GM12878 (cell line): ENCODE measurements around the gene SMIM9. TPM values are rescaled to one million over a fixed set of nuclear protein-coding genes. Genes with fewer than 3 reads are reported as not detected.

ENCODE experiments used
- ATAC-seq: fragments of 200-7000 bp; cut with Tn5 transposase; 3 replicates; pipeline ENCODE4 v1.9.1; 2020; ENCODE audit warnings: mild to moderate bottlenecking, moderate library complexity
- BruUV-seq: library from RNA; stranded (reverse); fragments of 400-500 nt; replicated peaks from 2 replicates; lab custom pipeline; 2021; lab: Mats Ljungman, UMichigan
- CTCF ChIA-PET: fragments of 300-600 bp; sonication (Branson Sonifier 250); formaldehyde crosslinking; extraction: SDS; loops from one replicate; lab custom pipeline; 2021; ENCODE audit warnings: inconsistent platforms; lab: Yijun Ruan, JAX
- POLR2A ChIA-PET: fragments of 350-600 bp; formaldehyde crosslinking; extraction: SDS; loops from one replicate; lab custom pipeline; 2021; ENCODE audit warnings: inconsistent platforms; lab: Charles Lee
- RAD21 ChIA-PET: fragments of 300-600 bp; sonication (Branson Sonifier 250); formaldehyde crosslinking; loops from one replicate; lab custom pipeline; 2023; ENCODE audit warnings: antibody characterized with exemption; ENCODE audit not compliant: unreplicated experiment; lab: Charles Lee
- SMC1A ChIA-PET: fragments of 300-600 bp; sonication (Branson Sonifier 250); formaldehyde crosslinking; loops from one replicate; lab custom pipeline; 2023; ENCODE audit not compliant: unreplicated experiment, uncharacterized antibody; lab: Charles Lee
- DNase-seq: peaks from one replicate; pipeline ENCODE4 v3.0.0-alpha.2; 2011; ENCODE audit warnings: low read depth, low spot score
- FAIRE-seq: peaks from 3 replicates; lab custom pipeline; 2011; peaks lifted over from hg19 to GRCh38; lab: Jason Lieb, UNC
- H2AFZ ChIP-seq: 2 replicates; pipeline ENCODE4 v1.6.0; 2011; ENCODE audit warnings: low read depth, low read length, control low read depth; ENCODE audit not compliant: control insufficient read depth
- H3K27ac ChIP-seq: 2 replicates; pipeline ENCODE4 v1.5.1; 2011; ENCODE audit warnings: control low read depth; ENCODE audit not compliant: control insufficient read depth, insufficient read depth
- H3K27me3 ChIP-seq, 2 experiments: replicated peaks in 1 of 2; 2 replicates each; pipeline versions ENCODE4 v1.6.0 to v1.6.1; 2011; ENCODE audit warnings: low read length in 1 of 2; ENCODE audit not compliant: control insufficient read depth in 2 of 2, insufficient read depth in 2 of 2
- H3K36me3 ChIP-seq, 2 experiments: 2 replicates each; pipeline ENCODE4 v1.5.1; 2011; ENCODE audit warnings: low read length in 1 of 2; ENCODE audit not compliant: control insufficient read depth in 2 of 2, insufficient read depth in 2 of 2
- H3K4me1 ChIP-seq: 2 replicates; pipeline ENCODE4 v1.6.1; 2011; ENCODE audit warnings: mild to moderate bottlenecking, low read length, moderate library complexity, mixed read lengths; ENCODE audit not compliant: control insufficient read depth, insufficient read depth
- H3K4me2 ChIP-seq: 2 replicates; pipeline ENCODE4 v1.6.0; 2011; ENCODE audit warnings: control low read depth; ENCODE audit not compliant: control insufficient read depth, insufficient read depth
- H3K4me3 ChIP-seq: fragments of 200-600 bp; sonication (generic); 2 replicates; pipeline ENCODE4 v1.5.1; 2016
- H3K79me2 ChIP-seq: 2 replicates; pipeline ENCODE4 v1.6.0; 2011; ENCODE audit warnings: low read length; ENCODE audit not compliant: control insufficient read depth, insufficient read depth
- H3K9ac ChIP-seq: 2 replicates; pipeline ENCODE4 v1.8.0; 2011; ENCODE audit warnings: low read length, control low read depth, mixed read lengths; ENCODE audit not compliant: control insufficient read depth, insufficient read depth
- H3K9me3 ChIP-seq: replicated peaks from 3 replicates; pipeline ENCODE4 v1.5.1; 2011; ENCODE audit warnings: mild to moderate bottlenecking, low read length; ENCODE audit not compliant: control insufficient read depth, insufficient read depth
- H4K20me1 ChIP-seq: 2 replicates; pipeline ENCODE4 v1.6.0; 2011; ENCODE audit not compliant: control insufficient read depth, insufficient read depth
- NBN ChIP-seq: fragments of 450-650 bp; IDR thresholded peaks from 2 replicates; pipeline ENCODE4 v1.6.1; 2016
- STAT1 ChIP-seq: fragments of 450-650 bp; conservative IDR thresholded peaks from 2 replicates; pipeline ENCODE4 v1.6.1; 2014; ENCODE audit warnings: antibody characterized with exemption, mild to moderate bottlenecking
- STAT3 ChIP-seq: IDR thresholded peaks from 2 replicates; pipeline ENCODE4 v1.6.1; 2011; ENCODE audit warnings: low read depth, low read length, improper control_type of control experiment
- ZNF592 ChIP-seq: fragments of 450-650 bp; IDR thresholded peaks from 2 replicates; pipeline ENCODE4 v1.6.1; 2017; ENCODE audit warnings: mild to moderate bottlenecking, moderate library complexity
- WGBS: methylation state at CpG from one replicate; pipeline ENCODE4 v1.1.6; 2016; ENCODE audit warnings: low lambda C conversion rate; ENCODE audit not compliant: insufficient replicate concordance, insufficient coverage; ENCODE audit errors: missing lambda C conversion rate; 5-methylcytosine and 5-hydroxymethylcytosine counted together
- in situ Hi-C: fragments of 300-500 bp; cut with MboI; formaldehyde crosslinking; loops from 9 replicates; pipeline ENCODE4 v1.14.3; 2018; ENCODE audit warnings: mixed read lengths
- intact Hi-C: fragments of 100-400 bp; cut with micrococcal nuclease; formaldehyde crosslinking; loops from one replicate; pipeline ENCODE4 v1.14.2; 2022; ENCODE audit not compliant: unreplicated experiment
- polyA plus RNA-seq, 11 experiments: library from polyadenylated mRNA; depleted of rRNA in 4 of 11; unstranded in 6 of 11; stranded (reverse) in 5 of 11; fragments of >200 nt; fragmentation: Nextera tagmentation in 4 of 11; fragmentation: Illumina TruSeq in 1 of 11; extraction: Ambion mirVana in 4 of 11; extraction: Trizol in 1 of 11; gene quantifications; 1 replicate in 1 of 11; 2 replicates in 10 of 11; pipeline versions ENCODE4 v1.2.1 to v1.2.3, GENCODE V29; 2011 to 2016; ENCODE audit warnings: inconsistent platforms in 2 of 11, missing spikeins in 2 of 11, low read depth in 1 of 11
- total RNA-seq, 4 experiments: library from RNA; depleted of rRNA in 3 of 4; stranded (reverse); fragments of >200 nt in 3 of 4; fragmentation: Illumina TruSeq in 1 of 4; extraction: Trizol in 1 of 4; gene quantifications; 2 replicates each; pipeline versions ENCODE4 v1.2.1 to v1.2.3, GENCODE V29; 2013 to 2021

The SMIM9 gene
- total and polyA plus RNA-seq, 10 of the 15 experiments (the other 5 are each of a cell fraction or from before 2014, with no cell fraction given), result not detected

- H3K9me3 ChIP-seq, result no peaks in the 10 kb centered on the region
- POLR2A ChIA-PET, result no interaction called here
- ATAC-seq (no peak), DNase-seq (no peak), FAIRE-seq (no peak)
- no peaks in the 10 kb centered on the region for H3K4me1 ChIP-seq
- no peaks in the 10 kb centered on the region for H4K20me1 ChIP-seq
- SMC1A ChIA-PET, result no interaction called here
- no peak overlapping the region for H3K27ac ChIP-seq
- 22% methylated on average over 2 of the region's 2 CpGs for WGBS
- no peak overlapping the region for H3K4me3 ChIP-seq
- RAD21 ChIA-PET, result no interaction called here
- intact Hi-C loops (no loop called here), in situ Hi-C loops (no loop called here)
- CTCF ChIA-PET, result interaction anchor here (0.8 kb wide), 1 partner anchor 46 kb away, joined by 3 read pairs; no protein-coding TSS in a partner anchor
- H3K9ac ChIP-seq, result no peak overlapping the region
- H3K27me3 ChIP-seq, result no peaks in the 10 kb centered on the region
- TF ChIP-seq NBN, result no peak
- no peak for TF ChIP-seq ZNF592
- TF ChIP-seq STAT3, result no peak
- no peak for TF ChIP-seq STAT1
- H3K4me2 ChIP-seq, result no peak overlapping the region
- no peak overlapping the region for H2AFZ ChIP-seq
- no peaks in the 10 kb centered on the region for H3K36me3 ChIP-seq
- no TSS peak for BruUV-seq
- no peaks in the 10 kb centered on the region for H3K79me2 ChIP-seq
Measured at GRCh38 chrX:154795016-154795415, 39.4 kb downstream of the SMIM9 start.
